ENCODE measurements around the gene GLT8D1.

DNA sequence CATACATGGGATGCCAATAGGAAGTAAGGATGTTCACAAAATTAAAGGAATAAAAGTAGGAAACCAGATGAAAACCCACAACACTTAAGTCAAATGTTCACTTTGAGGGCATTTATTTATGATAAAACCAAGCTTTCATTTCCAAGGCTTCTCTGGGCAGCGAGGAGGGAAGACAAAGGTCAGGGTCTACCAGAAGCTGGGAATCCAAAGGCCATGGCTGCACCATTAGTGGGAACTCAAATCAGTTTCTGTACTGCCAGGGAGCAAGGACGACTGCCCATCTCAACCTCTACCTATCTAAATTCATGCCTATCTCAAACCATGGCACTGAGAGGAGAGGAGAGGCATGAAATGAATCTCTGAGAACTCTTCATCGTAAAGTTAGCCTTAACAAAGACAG is 42.5 kb downstream of the GLT8D1 start:
- no peak for TF ChIP-seq MAX (IDR thresholded peaks at IDR 0.05)
- TF ChIP-seq, protein P1, sequence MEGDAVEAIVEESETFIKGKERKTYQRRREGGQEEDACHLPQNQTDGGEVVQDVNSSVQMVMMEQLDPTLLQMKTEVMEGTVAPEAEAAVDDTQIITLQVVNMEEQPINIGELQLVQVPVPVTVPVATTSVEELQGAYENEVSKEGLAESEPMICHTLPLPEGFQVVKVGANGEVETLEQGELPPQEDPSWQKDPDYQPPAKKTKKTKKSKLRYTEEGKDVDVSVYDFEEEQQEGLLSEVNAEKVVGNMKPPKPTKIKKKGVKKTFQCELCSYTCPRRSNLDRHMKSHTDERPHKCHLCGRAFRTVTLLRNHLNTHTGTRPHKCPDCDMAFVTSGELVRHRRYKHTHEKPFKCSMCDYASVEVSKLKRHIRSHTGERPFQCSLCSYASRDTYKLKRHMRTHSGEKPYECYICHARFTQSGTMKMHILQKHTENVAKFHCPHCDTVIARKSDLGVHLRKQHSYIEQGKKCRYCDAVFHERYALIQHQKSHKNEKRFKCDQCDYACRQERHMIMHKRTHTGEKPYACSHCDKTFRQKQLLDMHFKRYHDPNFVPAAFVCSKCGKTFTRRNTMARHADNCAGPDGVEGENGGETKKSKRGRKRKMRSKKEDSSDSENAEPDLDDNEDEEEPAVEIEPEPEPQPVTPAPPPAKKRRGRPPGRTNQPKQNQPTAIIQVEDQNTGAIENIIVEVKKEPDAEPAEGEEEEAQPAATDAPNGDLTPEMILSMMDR (IDR thresholded peaks at IDR 0.05) = no peak
- no peak for TF ChIP-seq ZC3H11A (IDR thresholded peaks at IDR 0.05)
- TF ChIP-seq, protein P2, sequence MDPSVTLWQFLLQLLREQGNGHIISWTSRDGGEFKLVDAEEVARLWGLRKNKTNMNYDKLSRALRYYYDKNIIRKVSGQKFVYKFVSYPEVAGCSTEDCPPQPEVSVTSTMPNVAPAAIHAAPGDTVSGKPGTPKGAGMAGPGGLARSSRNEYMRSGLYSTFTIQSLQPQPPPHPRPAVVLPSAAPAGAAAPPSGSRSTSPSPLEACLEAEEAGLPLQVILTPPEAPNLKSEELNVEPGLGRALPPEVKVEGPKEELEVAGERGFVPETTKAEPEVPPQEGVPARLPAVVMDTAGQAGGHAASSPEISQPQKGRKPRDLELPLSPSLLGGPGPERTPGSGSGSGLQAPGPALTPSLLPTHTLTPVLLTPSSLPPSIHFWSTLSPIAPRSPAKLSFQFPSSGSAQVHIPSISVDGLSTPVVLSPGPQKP (IDR thresholded peaks at IDR 0.05; ENCODE audit: low read depth, low read length) = no peak
- TF ChIP-seq EHF (CRISPR knock-in tag; IDR thresholded peaks at IDR 0.05) = no peak
- TF ChIP-seq RCOR1 (IDR thresholded peaks at IDR 0.05; ENCODE audit: low read depth, low read length) = no peak

Measured in A549 (cell line).